Duodenal mucosa (tissue), 2 donors: Measurements from ENCODE around the gene CYP4F22.
"Not testable (repeated sequence)": the region's sequence is repeated elsewhere in the genome, so short reads cannot be mapped to it uniquely, and the experiment has no call there.

Experiments
- H3K27ac ChIP-seq: one replicate; pipeline ENCODE4 v1.7.0; 2013; ENCODE audit warnings: low read depth, low read length
- H3K27me3 ChIP-seq, 2 donors: one replicate each; pipeline ENCODE4 v1.7.0; 2013; ENCODE audit warnings: low read length in 2 of 2, control low read depth in 1 of 2; ENCODE audit not compliant: insufficient read depth in 2 of 2, control insufficient read depth in 1 of 2
- H3K36me3 ChIP-seq, 2 donors: one replicate each; pipeline ENCODE4 v1.7.0; 2013; ENCODE audit warnings: low read length in 2 of 2, control low read depth in 1 of 2; ENCODE audit not compliant: insufficient read depth in 2 of 2, control insufficient read depth in 1 of 2
- H3K4me1 ChIP-seq, 2 donors: one replicate each; pipeline ENCODE4 v1.7.0; 2013; ENCODE audit warnings: low read length in 2 of 2, control low read depth in 1 of 2; ENCODE audit not compliant: insufficient read depth in 2 of 2, control insufficient read depth in 1 of 2
- H3K4me3 ChIP-seq, 2 donors: one replicate each; pipeline ENCODE4 v1.7.0; 2013; ENCODE audit warnings: low read length in 2 of 2, low read depth in 1 of 2
- H3K9ac ChIP-seq, 2 donors: one replicate each; pipeline ENCODE4 v1.7.0; 2013; ENCODE audit warnings: low read length in 2 of 2, low read depth in 1 of 2
- H3K9me3 ChIP-seq, 2 donors: one replicate each; pipeline ENCODE4 v1.7.0; 2013; ENCODE audit warnings: low read length in 2 of 2, control low read depth in 1 of 2; ENCODE audit not compliant: control insufficient read depth in 1 of 2

Gene CYP4F22

DNA sequence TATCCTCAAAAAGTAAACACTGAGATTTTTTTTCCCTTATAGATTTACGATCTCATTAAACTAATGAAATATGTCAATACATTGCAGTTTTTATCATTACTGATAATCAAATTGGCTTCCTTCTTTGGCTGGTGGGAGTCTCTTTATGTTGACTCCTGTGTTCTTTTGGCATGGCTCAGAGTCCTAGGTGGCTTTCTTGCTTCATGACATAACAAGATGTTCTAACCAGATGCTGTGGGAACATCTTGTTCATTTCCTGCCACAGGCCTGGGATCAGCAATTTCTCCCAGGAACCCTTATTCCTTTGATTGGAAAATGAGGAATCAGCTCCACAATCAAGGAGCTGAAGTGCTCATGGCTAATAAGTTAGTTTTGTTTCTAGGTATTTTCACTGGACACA lies 13.2 kb upstream of the CYP4F22 start:
- H3K4me3 ChIP-seq = no peak overlapping the region
- no peak overlapping the region for H3K9ac ChIP-seq
- no peaks in the 10 kb centered on the region for H3K36me3 ChIP-seq
- no peak overlapping the region for H3K27ac ChIP-seq
- H3K27me3 ChIP-seq = no peaks in the 10 kb centered on the region
- no peaks in the 10 kb centered on the region for H3K4me1 ChIP-seq
- no peaks in the 10 kb centered on the region for H3K9me3 ChIP-seq

DNA sequence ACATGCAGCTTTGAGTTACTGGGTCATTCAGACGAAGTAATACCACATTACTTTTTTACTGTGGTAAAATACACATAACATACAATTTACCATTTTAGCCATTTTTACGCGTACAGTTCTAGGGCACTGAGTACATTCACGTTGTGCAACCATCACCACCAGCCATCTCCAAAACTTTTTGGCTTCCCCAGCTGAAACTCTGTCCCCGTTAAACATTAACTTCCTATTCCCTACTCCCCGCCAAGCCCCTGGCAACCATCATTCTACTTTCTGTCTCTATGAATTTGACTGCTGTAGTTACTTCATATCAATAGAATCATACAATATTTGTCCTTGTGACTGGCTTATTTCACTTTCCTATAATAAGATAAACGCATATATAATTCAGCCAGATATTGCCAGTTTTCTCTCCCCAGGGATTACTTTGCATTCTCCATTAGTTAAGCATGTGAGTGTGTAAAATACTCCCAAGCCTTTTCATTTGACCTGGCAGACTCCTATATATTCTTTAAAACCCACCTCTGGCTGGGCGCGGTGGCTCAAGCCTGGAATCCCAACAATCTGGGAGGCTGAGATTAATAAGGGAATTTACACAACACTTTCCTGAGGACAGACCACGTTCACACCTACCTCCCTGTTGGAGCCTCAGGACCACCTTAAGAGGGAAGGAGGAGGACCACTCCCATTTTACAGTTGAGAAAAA lies 10.0 kb upstream of the CYP4F22 start:
- Histone ChIP-seq H3K9me3 (no peaks in the 10 kb centered on the region), H3K36me3 (no peaks in the 10 kb centered on the region), H3K27ac (no peak overlapping the region), H3K27me3 (no peaks in the 10 kb centered on the region), H3K9ac (no peak overlapping the region), H3K4me1 (no peaks in the 10 kb centered on the region), H3K4me3 (no peak overlapping the region)

DNA sequence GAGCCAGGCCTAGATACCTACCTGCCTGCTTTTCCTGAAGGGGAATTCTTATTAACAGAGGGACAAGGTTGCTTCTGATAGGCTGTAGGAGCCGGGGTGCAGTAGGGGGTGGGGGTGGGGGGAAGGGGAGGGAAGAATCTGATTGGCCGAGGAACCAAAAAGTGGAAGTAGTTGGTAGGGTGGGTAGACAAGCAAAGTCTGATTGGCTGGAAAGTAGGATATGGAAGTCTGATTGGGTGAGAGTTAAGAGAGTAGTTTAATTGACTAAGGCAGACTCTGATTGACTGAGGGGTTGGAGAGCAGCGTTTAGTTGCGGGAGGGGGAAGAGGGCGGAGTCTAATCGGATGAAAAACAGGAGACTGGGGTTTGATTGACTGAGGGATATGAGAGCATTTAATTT lies 9.4 kb upstream of the CYP4F22 start:
- no peak overlapping the region for H3K4me3 ChIP-seq
- H3K36me3 ChIP-seq = no peaks in the 10 kb centered on the region
- H3K27ac ChIP-seq = no peak overlapping the region
- no peak overlapping the region for H3K9ac ChIP-seq
- H3K9me3 ChIP-seq = no peaks in the 10 kb centered on the region
- H3K4me1 ChIP-seq = no peaks in the 10 kb centered on the region
- H3K27me3 ChIP-seq = no peaks in the 10 kb centered on the region

DNA sequence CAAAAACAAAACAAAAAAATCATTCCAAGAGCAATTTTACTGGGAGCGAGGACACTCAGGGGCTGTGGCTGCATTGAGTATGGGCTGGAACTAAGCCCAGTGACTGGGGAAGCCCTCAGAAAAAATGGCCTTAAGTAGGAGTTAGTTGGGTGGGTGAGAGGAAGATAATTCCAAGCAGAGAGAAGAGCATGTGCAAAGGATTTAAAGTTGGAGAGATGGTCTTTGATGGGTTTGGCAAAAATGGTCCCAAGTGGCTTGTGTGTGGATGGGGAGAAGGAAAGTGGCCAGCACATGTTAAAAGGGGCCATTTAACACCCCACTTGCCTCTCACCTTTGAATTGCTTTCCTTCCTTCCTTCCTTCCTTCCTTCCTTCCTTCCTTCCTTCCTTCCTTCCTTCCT lies 6.7 kb upstream of the CYP4F22 start:
- Histone ChIP-seq H3K9me3 (no peaks in the 10 kb centered on the region), H3K27ac (no peak overlapping the region), H3K27me3 (peaks cover 0 to 7% of the 10 kb centered on the region in 2 donors), H3K4me1 (no peaks in the 10 kb centered on the region), H3K9ac (no peak overlapping the region), H3K36me3 (no peaks in the 10 kb centered on the region), H3K4me3 (no peak overlapping the region)

DNA sequence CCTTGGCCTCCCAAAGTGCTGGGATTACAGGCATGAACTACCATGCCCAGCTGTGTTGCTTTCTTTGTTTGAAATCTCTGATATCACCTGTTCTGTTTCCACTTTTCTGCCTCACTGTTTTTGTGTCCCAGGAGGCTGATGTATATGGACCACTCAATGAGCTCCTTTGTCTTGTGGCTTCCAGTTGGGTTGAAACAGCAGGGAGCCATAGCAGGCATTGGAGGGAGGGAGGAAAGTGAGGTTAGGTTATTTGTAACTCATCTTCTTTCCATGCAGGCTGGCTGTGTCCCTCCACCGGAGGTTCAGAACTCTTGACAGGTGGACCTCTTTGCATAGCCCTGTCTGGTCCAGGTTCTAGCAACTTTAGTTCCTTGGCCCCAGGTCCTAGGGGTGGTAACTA lies 6.1 kb upstream of the CYP4F22 start:
- Histone ChIP-seq H3K27me3 (peaks cover 2 to 10% of the 10 kb centered on the region in 2 donors), H3K27ac (no peak overlapping the region), H3K4me1 (no peaks in the 10 kb centered on the region), H3K9me3 (no peaks in the 10 kb centered on the region), H3K36me3 (no peaks in the 10 kb centered on the region), H3K9ac (no peak overlapping the region), H3K4me3 (no peak overlapping the region)

DNA sequence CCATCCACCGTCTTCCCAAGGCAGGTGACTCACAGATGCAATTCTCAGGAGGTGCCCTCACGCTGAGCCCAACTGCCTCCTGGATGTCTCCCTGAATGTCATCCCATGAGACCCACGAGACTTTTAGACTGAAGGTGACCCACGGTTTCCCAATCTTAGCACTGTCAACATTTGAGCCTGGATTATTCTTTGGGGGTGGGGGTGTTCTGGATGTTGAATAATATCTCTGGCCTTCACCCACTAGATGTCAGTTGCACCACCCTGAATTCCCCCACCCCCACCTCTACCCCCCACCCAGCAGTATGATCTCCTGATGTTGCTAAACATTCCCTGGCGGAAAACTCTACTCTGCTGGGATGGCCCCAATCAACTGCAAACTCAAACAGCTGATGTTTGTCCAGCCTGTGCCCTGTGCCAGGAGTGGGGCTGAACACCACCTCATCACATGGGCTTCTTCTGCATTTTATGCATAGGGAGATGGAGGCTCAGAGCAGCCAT lies 2.2 kb upstream of the CYP4F22 start:
- H3K4me1 ChIP-seq = no peaks in the 10 kb centered on the region
- H3K9me3 ChIP-seq = no peaks in the 10 kb centered on the region
- H3K27ac ChIP-seq = no peak overlapping the region
- H3K4me3 ChIP-seq = no peak overlapping the region
- H3K27me3 ChIP-seq = peaks cover 27 to 28% of the 10 kb centered on the region in 2 donors
- H3K36me3 ChIP-seq = no peaks in the 10 kb centered on the region
- H3K9ac ChIP-seq = no peak overlapping the region

DNA sequence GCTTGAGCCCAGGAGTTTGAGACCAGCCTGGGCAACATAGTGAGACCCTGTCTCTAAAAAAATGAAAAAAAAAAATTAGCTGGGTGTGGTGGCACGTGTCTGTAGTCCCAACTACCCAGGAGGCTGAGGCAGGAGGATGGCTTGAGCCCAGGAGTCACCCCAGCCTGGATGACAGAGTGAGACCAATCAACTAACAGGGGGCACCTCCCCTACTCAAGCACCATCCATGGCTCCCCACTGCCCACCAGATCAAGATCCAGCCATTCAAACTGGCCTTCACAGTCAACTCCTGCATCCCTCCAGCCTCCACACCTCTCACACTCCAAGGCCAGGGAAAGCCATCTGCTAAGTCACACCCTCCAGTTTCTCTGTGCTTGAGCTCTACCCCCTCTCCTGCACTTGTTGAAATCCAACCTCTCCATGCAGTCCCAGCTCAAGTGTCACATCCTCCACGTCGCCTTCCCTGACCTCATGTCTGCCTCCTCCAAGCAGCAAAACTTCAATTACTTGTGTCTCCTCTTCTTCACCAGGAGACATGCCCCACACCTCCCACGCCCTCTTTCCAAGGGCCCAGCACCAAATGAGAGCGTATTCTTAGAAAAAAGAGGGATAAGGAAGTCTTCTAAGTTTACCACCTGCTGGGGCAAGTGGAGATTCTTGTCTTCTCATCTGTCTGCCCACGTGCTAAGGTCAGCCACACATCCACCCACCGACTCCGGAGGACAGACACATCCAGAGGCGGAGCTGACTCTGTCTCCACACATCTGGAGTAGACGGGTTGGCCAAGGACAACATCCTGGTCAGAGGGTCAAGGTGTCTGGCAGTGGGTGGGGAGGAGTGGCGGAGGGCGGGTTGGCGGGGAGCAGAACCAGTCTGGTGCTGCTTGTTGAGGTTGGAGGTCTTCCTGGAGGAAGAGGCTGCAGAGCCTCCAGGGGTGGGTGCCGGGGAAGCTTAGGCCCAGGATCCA lies 974 bp upstream of the CYP4F22 start:
- Histone ChIP-seq H3K36me3 (no peaks in the 10 kb centered on the region), H3K9ac (no peak overlapping the region), H3K27me3 (peaks cover 28 to 32% of the 10 kb centered on the region in 2 donors), H3K27ac (no peak overlapping the region), H3K9me3 (no peaks in the 10 kb centered on the region), H3K4me1 (no peaks in the 10 kb centered on the region), H3K4me3 (no peak overlapping the region)

DNA sequence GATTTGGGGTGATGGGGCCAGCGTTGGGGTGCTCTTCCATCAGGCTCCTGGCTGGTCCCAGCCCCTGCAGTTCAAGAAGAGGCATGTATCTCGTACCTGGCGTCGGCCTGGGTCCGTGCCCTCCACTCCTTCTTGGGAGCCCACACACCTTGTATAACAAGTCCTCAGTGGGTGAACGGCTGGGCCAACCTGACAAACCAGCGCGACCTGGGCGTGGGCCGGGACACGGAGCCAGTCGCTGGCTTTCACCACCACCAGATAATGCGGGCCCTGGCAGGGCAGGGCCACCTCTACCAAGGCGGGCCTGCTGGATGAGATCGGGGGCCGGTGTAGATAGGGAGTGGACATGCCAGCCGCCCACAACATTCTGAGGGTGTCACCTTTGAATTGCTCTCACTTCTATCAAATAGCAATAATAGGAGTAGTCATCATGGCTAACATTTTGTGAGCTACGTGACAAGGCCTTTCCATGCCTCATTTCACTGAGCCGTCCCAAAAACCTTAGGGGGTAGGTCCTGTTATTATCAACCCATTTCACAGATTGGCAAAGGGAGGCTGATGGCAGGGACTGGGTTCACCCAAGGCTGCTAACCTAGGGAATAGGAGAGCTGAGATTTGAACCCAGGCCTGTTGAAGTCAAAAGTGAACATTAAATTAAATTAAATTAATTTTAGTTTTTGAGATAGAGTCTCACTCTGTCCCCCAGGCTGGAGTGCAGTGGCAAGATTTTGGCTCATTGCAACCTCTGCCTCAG lies 3.5 kb downstream of the CYP4F22 start:
- no peak overlapping the region for H3K27ac ChIP-seq
- H3K9ac ChIP-seq = no peak overlapping the region
- peaks cover 25 to 28% of the 10 kb centered on the region in 2 donors for H3K27me3 ChIP-seq

DNA sequence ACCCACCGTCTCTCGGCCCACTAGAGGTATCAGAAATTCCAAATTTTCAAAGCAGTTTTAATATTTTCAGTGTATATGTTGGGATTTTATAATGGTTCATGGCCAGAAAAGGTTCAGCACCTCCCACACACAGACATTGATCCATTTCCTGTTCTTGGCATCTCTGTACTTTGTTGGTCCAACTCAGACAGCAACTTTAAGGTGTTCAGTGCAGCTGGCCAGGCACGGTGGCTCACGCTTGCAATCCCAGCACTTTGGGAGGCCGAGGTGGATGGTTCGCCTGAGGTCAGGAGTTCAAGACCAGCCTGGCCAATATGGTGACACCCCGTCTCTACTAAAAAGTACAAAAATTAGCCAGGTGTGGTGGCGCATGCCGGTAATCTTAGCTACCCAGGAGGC lies 6.9 kb downstream of the CYP4F22 start:
- not testable (repeated sequence) for H3K27me3 ChIP-seq, H3K27ac ChIP-seq, H3K36me3 ChIP-seq, H3K9ac ChIP-seq, H3K4me1 ChIP-seq, H3K9me3 ChIP-seq, H3K4me3 ChIP-seq

More for the DNA sequence above, 3.5 kb downstream of the CYP4F22 start:
- Histone ChIP-seq H3K36me3 (no peaks in the 10 kb centered on the region), H3K4me3 (no peak overlapping the region), H3K4me1 (peaks cover 0 to 3% of the 10 kb centered on the region in 2 donors), H3K9me3 (no peaks in the 10 kb centered on the region)
